ACHN (cell line): ENCODE data around the gene FALEC.
"Not testable (repeated sequence)": the region's sequence is repeated elsewhere in the genome, so short reads cannot be mapped to it uniquely, and the experiment has no call there.

Experiments used
- DNase-seq: peaks from one replicate; pipeline ENCODE4 v3.0.0-alpha.2; 2015
- in situ Hi-C: cut with HindIII; loops from 2 replicates; pipeline ENCODE4 v1.10.0; 2017; ENCODE audit warnings: low sequenced_read_pairs, low pct_ligation_motif_present, low pct_unique_long_range_greater_than_20kb

Gene FALEC

GRCh38 chr1:150564051-150564991 lies 48.8 kb downstream of the FALEC start:
- DNase-seq, result peak; percentile 17
- in situ Hi-C loops, result no loop called here

GRCh38 chr1:150565240-150565991 lies 49.9 kb downstream of the FALEC start:
- DNase-seq, in situ Hi-C loops: not testable (repeated sequence)

- in situ Hi-C loops, result no loop called here
- no peak for DNase-seq
Measured at GRCh38 chr1:150566589-150567340, 51.2 kb downstream of the FALEC start.

- no peak for DNase-seq
- in situ Hi-C loops, result no loop called here
Measured at GRCh38 chr1:150567341-150567716, 51.8 kb downstream of the FALEC start.

GRCh38 chr1:150567717-150568593 lies 52.4 kb downstream of the FALEC start:
- DNase-seq, result peak; percentile 94
- in situ Hi-C loops, result no loop called here

- in situ Hi-C loops, result no loop called here
- DNase-seq, result no peak
Measured at GRCh38 chr1:150568594-150568966, 53.0 kb downstream of the FALEC start.

- in situ Hi-C loops, result no loop called here
- DNase-seq, result peak; percentile 30
Measured at GRCh38 chr1:150572918-150573647, 57.5 kb downstream of the FALEC start.

GRCh38 chr1:150573648-150574071 lies 58.1 kb downstream of the FALEC start:
- in situ Hi-C loops, DNase-seq: not testable (repeated sequence)

GRCh38 chr1:150574260-150575071 lies 58.9 kb downstream of the FALEC start:
- in situ Hi-C loops, result no loop called here
- peak; percentile 11 for DNase-seq

- DNase-seq, result peak; percentile 14
- in situ Hi-C loops, result no loop called here
Measured at GRCh38 chr1:150575072-150575489, 59.5 kb downstream of the FALEC start.

- in situ Hi-C loops, result no loop called here
- peak; percentile 17 for DNase-seq
Measured at GRCh38 chr1:150575518-150576366, 60.2 kb downstream of the FALEC start.

- DNase-seq, result no peak
- in situ Hi-C loops, result no loop called here
Measured at GRCh38 chr1:150576367-150576711, 60.8 kb downstream of the FALEC start.

- peak; percentile 12 for DNase-seq
- in situ Hi-C loops, result no loop called here
Measured at GRCh38 chr1:150576794-150577556, 61.4 kb downstream of the FALEC start.

- in situ Hi-C loops, result no loop called here
- DNase-seq, result peak; percentile 41
Measured at GRCh38 chr1:150577557-150578271, 62.2 kb downstream of the FALEC start.
